Subcutaneous abdominal adipose tissue (tissue), 5 donors: ENCODE results near the gene SLC30A2.

Experiments
- H3K27ac ChIP-seq: one replicate; pipeline ENCODE4 v1.7.0; 2013; ENCODE audit warnings: low read depth, mild to moderate bottlenecking, inconsistent platforms, low read length, moderate library complexity
- H3K27me3 ChIP-seq, 5 donors: one replicate each; pipeline ENCODE4 v1.7.0; 2013; ENCODE audit warnings: low read length in 5 of 5, inconsistent platforms in 1 of 5; ENCODE audit not compliant: control insufficient read depth in 5 of 5, insufficient read depth in 4 of 5
- H3K36me3 ChIP-seq, 5 donors: one replicate each; pipeline ENCODE4 v1.7.0; 2013; ENCODE audit warnings: low read length in 5 of 5; ENCODE audit not compliant: control insufficient read depth in 5 of 5, insufficient read depth in 5 of 5
- H3K4me1 ChIP-seq, 5 donors: one replicate each; pipeline ENCODE4 v1.7.0; 2013; ENCODE audit warnings: low read length in 5 of 5, mild to moderate bottlenecking in 3 of 5, moderate library complexity in 1 of 5; ENCODE audit not compliant: control insufficient read depth in 5 of 5, insufficient read depth in 5 of 5
- H3K4me3 ChIP-seq, 5 donors: one replicate each; pipeline ENCODE4 v1.7.0; 2013; ENCODE audit warnings: low read length in 5 of 5, low read depth in 1 of 5
- H3K9ac ChIP-seq, 5 donors: one replicate each; pipeline ENCODE4 v1.7.0; 2013; ENCODE audit warnings: low read length in 5 of 5, mild to moderate bottlenecking in 4 of 5, moderate library complexity in 3 of 5
- H3K9me3 ChIP-seq, 5 donors: one replicate each; pipeline ENCODE4 v1.7.0; 2013; ENCODE audit warnings: low read length in 5 of 5; ENCODE audit not compliant: control insufficient read depth in 5 of 5
- donor health status: healthy.
- donor health status: healthy.
- donor health status: healthy.
- donor health status: healthy.
- donor health status: healthy.

Gene SLC30A2

GRCh38 chr1:25999041-25999800, 46.7 kb downstream of the SLC30A2 start:
- Histone ChIP-seq H3K36me3 (no peaks in the 10 kb centered on the region), H3K4me1 (peaks cover 8 to 21% (median 20%) of the 10 kb centered on the region in 5 donors), H3K9ac (peak overlapping the region in 1 of 5 donors; percentile 65), H3K4me3 (peak overlapping the region in 1 of 5 donors; percentile 65), H3K27me3 (no peaks in the 10 kb centered on the region), H3K27ac (no peak overlapping the region), H3K9me3 (no peaks in the 10 kb centered on the region)

- peak within 1 kb of the TSS; percentile 65 to 90 (median 88) for H3K9ac ChIP-seq
- H3K36me3 ChIP-seq, result no peaks in the 10 kb centered on the region
- H3K4me1 ChIP-seq, result peaks cover 8 to 21% (median 20%) of the 10 kb centered on the region in 5 donors
- no peaks in the 10 kb centered on the region for H3K27me3 ChIP-seq
- H3K9me3 ChIP-seq, result no peaks in the 10 kb centered on the region
- H3K27ac ChIP-seq, result peak within 1 kb of the TSS; percentile 92
- peak within 1 kb of the TSS; percentile 72 to 87 (median 78) for H3K4me3 ChIP-seq
These were observed 47.8 kb downstream of the SLC30A2 start, which contains the start of gene PAFAH2 for GRCh38 chr1:25997828-25998761. Gene PAFAH2, minus strand, starts transcription at chr1:25998063. Its CDS starts 7,247 bp downstream, at chr1:25990816.

GRCh38 chr1:25996966-25997827, 48.7 kb downstream of the SLC30A2 start:
- Histone ChIP-seq H3K27ac (peak overlapping the region; percentile 92), H3K4me1 (peaks cover 8 to 24% (median 20%) of the 10 kb centered on the region in 5 donors), H3K27me3 (no peaks in the 10 kb centered on the region), H3K36me3 (peaks cover 0 to 3% (median 0%) of the 10 kb centered on the region in 5 donors), H3K9ac (peak overlapping the region; percentile 65 to 90 (median 88)), H3K4me3 (peak overlapping the region; percentile 72 to 87 (median 78)), H3K9me3 (no peaks in the 10 kb centered on the region)

GRCh38 chr1:25994402-25995150, 51.3 kb downstream of the SLC30A2 start:
- Histone ChIP-seq H3K9me3 (no peaks in the 10 kb centered on the region), H3K36me3 (peaks cover 0 to 3% (median 0%) of the 10 kb centered on the region in 5 donors), H3K27me3 (no peaks in the 10 kb centered on the region), H3K4me3 (no peak overlapping the region), H3K27ac (no peak overlapping the region), H3K9ac (no peak overlapping the region), H3K4me1 (peaks cover 14 to 42% (median 35%) of the 10 kb centered on the region in 5 donors)

- Histone ChIP-seq H3K36me3 (peaks cover 0 to 3% (median 0%) of the 10 kb centered on the region in 5 donors), H3K27ac (no peak overlapping the region), H3K4me1 (peaks cover 17 to 49% (median 40%) of the 10 kb centered on the region in 5 donors), H3K4me3 (no peak overlapping the region), H3K9me3 (no peaks in the 10 kb centered on the region), H3K27me3 (no peaks in the 10 kb centered on the region), H3K9ac (peak overlapping the region in 1 of 5 donors; percentile 41)
These were observed 52.5 kb downstream of the SLC30A2 start for GRCh38 chr1:25993197-25993951.

- Histone ChIP-seq H3K36me3 (peaks cover 0 to 5% (median 0%) of the 10 kb centered on the region in 5 donors), H3K27ac (no peak overlapping the region), H3K9ac (no peak overlapping the region), H3K9me3 (no peaks in the 10 kb centered on the region), H3K27me3 (no peaks in the 10 kb centered on the region), H3K4me1 (peaks cover 13 to 48% (median 41%) of the 10 kb centered on the region in 5 donors), H3K4me3 (no peak overlapping the region)
These were observed 53.2 kb downstream of the SLC30A2 start for GRCh38 chr1:25992689-25993171.

- Histone ChIP-seq H3K27me3 (no peaks in the 10 kb centered on the region), H3K9ac (no peak overlapping the region), H3K27ac (no peak overlapping the region), H3K4me3 (no peak overlapping the region), H3K36me3 (peaks cover 0 to 11% (median 3%) of the 10 kb centered on the region in 5 donors), H3K4me1 (peaks cover 12 to 44% (median 35%) of the 10 kb centered on the region in 5 donors), H3K9me3 (no peaks in the 10 kb centered on the region)
These were observed 53.8 kb downstream of the SLC30A2 start for GRCh38 chr1:25991937-25992688.
